GM15510 (cell line): ENCODE data around the gene FHIT.

Experiments
- POLR2A ChIP-seq: IDR thresholded peaks from 3 replicates; pipeline ENCODE4 v1.6.1; 2011; ENCODE audit warnings: borderline replicate concordance; ENCODE audit not compliant: insufficient read length; ENCODE audit errors: extremely low read depth

FHIT gene

GRCh38 chr3:59769127-59769750 lies 1482.0 kb downstream of the FHIT start:
- no peak for TF ChIP-seq POLR2A

- TF ChIP-seq POLR2A = no peak
These were observed 1484.9 kb downstream of the FHIT start for GRCh38 chr3:59766200-59766872.

- TF ChIP-seq POLR2A = no peak
These were observed 1487.1 kb downstream of the FHIT start for GRCh38 chr3:59764171-59764570.

- no peak for TF ChIP-seq POLR2A
These were observed 1488.3 kb downstream of the FHIT start for GRCh38 chr3:59762941-59763340.

DNA sequence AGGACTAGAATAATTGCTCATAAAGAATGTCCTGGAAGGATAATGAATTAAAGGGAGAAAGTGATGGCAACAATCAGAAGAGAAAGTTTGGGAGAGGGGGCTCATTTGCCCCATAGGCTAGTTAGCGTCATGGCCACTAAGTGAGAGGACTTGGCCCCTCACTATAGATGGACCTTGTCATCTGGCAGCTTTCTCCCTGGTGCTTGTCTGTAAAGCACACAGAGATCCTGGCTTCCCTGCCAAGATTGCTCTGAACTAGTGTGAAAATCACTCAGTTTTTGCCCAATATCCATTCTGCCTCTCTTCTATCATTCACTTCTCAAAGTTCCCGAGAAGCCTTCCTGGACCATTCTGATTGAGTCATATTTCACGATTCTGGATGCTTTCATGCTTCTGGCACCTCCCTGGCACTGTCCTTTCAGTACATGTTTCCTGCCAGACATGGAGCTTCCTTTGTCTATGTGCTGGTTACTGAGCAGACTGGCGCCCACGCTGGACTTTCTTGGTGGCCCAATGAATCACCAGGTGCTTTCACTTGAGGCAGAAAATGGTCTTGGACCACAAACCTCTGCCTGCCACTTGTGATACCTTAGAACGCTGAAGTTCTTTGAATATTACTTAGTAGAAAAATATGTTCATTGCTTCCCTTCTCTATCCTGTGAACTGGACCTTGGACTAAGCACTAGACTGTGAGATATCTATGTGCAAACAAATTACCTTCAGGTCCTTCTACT lies 1491.8 kb downstream of the FHIT start:
- no peak for TF ChIP-seq POLR2A

- no peak for TF ChIP-seq POLR2A
These were observed 1492.6 kb downstream of the FHIT start for GRCh38 chr3:59758672-59759071.

DNA sequence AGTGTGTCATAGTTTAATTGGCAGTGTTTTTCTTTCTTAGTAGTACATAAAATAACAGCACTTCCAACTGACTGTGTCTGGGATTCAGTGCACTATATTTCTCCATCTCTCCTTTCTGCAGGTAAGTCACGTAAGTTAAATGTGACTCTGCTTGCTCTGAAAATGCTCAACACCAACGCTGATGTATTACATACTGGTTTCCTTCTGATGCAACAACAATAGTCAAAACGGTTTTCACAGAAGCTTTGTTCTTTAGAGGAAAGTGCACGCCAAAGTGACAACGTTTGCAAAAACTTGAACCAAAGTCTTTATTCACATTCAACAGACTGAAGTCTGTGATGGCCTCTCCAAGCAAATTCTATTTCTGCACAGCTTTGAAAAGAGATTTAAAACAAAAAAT lies 1494.3 kb downstream of the FHIT start:
- TF ChIP-seq POLR2A = no peak

GRCh38 chr3:59754456-59755129 lies 1496.7 kb downstream of the FHIT start:
- no peak for TF ChIP-seq POLR2A

DNA sequence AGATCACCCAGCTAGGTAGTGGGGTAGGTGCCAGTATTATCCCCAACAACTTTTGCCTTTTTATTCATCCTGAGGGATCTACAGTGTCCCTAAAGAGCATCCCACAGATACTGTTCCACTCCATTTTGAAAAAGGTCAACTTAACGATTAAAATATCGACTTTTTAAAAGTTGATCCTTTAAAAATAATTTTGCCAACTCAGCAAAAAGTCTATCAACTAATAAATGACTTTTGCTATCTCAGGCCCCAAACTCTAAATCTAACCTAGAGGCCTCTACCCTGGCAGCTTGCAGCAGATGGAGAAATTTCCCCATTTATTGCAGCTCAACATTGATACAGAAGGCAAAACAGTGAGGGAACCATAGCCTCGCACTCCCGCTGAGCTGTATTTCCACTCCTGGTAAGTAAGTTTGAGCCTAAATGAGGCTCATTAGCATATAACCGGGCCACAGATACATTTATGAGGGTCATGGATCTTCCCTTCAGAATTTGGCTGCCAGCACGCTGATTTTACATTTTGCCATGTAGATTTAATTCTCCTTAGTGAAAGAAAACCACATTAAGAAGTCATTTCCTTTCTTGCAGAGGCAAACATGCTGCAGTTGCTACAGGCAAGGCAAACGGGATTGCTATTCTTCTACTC lies 1497.3 kb downstream of the FHIT start:
- no peak for TF ChIP-seq POLR2A

- TF ChIP-seq POLR2A = no peak
These were observed 1498.3 kb downstream of the FHIT start for GRCh38 chr3:59752925-59753324.

DNA sequence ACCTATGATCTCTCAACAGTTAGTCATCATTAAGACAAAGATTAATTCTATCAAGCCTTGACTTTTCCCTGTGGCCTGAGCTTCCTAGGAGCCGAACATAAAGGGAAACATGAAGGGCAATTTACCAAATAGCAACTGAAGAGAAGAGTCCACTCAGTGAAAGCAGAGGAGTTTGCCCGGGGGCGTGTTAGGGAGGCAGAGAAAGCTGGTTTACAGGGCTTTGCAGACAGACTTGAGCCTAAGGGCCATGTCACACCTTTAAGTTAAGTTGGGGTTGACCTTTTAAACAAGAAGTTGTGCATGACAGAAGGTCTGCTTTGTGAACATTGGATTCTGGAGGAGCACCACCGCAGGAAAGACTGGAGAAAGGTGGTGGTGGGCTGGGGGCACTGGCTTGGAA lies 1499.6 kb downstream of the FHIT start:
- no peak for TF ChIP-seq POLR2A

- no peak for TF ChIP-seq POLR2A
These were observed 1500.9 kb downstream of the FHIT start for GRCh38 chr3:59750391-59750790.

GRCh38 chr3:59749291-59749690 lies 1502.0 kb downstream of the FHIT start:
- TF ChIP-seq POLR2A = no peak

GRCh38 chr3:59746585-59746984 lies 1504.7 kb downstream of the FHIT start:
- TF ChIP-seq POLR2A = no peak

- TF ChIP-seq POLR2A = no peak
These were observed 1514.0 kb downstream of the FHIT start for GRCh38 chr3:59737241-59737640.

DNA sequence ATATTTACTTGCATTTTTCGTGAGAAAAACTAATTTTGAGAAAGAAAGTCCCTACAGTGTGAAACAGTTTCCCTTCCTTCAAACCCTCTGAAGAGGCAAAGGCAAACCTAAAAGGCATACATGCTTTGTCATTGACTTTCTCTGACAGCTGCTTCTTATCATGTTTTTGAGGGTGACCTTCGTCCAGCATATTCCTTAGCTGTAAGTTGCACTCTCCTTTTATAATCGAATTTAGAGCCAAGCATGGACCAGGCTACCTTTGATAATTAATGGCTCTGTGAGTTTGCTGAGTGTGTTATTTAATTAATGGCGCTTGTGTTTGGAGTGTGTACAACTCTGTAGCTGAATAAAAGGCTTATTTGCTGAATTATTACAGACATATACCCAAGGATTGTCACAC lies 1517.2 kb downstream of the FHIT start:
- no peak for TF ChIP-seq POLR2A
